AG04450 (cell line): ENCODE measurements around the gene LONRF2. TPM values are rescaled to one million over a fixed set of nuclear protein-coding genes. Genes with fewer than 3 reads are reported as not detected.
A peak's percentile ranks its signal among the peaks of the same experiment; 100 is the strongest.

ENCODE experiments used
- CTCF ChIA-PET: fragments of 300-600, 350-600 bp; formaldehyde crosslinking; extraction: SDS; loops from one replicate; lab custom pipeline; 2022; ENCODE audit warnings: antibody characterized with exemption, inconsistent platforms; lab: Charles Lee
- POLR2A ChIA-PET: fragments of 350-600 bp; formaldehyde crosslinking; extraction: SDS; loops from one replicate; lab custom pipeline; 2021; ENCODE audit warnings: antibody characterized with exemption, inconsistent platforms; lab: Yijun Ruan, JAX
- DNase-seq: peaks from one replicate; pipeline ENCODE4 v3.0.0-alpha.2; 2011; ENCODE audit warnings: low read depth, low spot score
- H3K27ac ChIP-seq: one replicate; pipeline ENCODE4 v1.5.1; 2012; ENCODE audit warnings: low read depth, low read length, control low read depth
- H3K27me3 ChIP-seq: one replicate; pipeline ENCODE4 v1.6.0; 2012; ENCODE audit warnings: low read length; ENCODE audit not compliant: control insufficient read depth, insufficient read depth
- H3K4me3 ChIP-seq: 2 replicates; pipeline ENCODE4 v1.5.1; 2011; ENCODE audit warnings: mild to moderate bottlenecking, low read depth, low read length, control low read depth
- H3K9me3 ChIP-seq: 2 replicates; pipeline ENCODE4 v1.5.1; 2012; ENCODE audit warnings: low read length; ENCODE audit not compliant: control insufficient read depth, insufficient read depth
- polyA plus RNA-seq: library from polyadenylated mRNA; depleted of rRNA; stranded (reverse); fragments of >200 nt; gene quantifications from 2 replicates; pipeline ENCODE4 v1.2.3, GENCODE V29; 2011
- TF ChIP-seq, protein P1 (sequence below): IDR thresholded peaks from 2 replicates; pipeline ENCODE4 v1.5.1; 2011; ENCODE audit warnings: low read depth, low read length, control low read depth, inconsistent platforms

The LONRF2 gene
- polyA plus RNA-seq, 1 experiment: 0.98 TPM

DNA sequence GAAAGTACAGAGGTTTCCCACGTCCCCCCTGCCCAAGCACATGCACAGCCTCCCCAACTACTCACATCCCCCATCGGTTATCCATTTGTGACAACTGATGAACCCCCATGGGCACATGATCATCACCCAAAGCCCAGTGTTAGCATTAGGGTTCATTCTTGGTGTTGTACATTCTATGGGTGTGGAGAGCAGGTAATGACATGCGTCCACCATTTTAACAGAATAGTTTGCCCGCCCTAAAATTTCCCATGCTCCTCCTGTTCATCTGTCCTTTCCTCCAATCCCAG, 74.3 kb downstream of the LONRF2 start:
- CTCF ChIA-PET: interaction anchor here (3.4 kb wide), 1 partner anchor 15 kb away, joined by 13 read pairs; no protein-coding TSS in a partner anchor
- TF ChIP-seq, protein P1, sequence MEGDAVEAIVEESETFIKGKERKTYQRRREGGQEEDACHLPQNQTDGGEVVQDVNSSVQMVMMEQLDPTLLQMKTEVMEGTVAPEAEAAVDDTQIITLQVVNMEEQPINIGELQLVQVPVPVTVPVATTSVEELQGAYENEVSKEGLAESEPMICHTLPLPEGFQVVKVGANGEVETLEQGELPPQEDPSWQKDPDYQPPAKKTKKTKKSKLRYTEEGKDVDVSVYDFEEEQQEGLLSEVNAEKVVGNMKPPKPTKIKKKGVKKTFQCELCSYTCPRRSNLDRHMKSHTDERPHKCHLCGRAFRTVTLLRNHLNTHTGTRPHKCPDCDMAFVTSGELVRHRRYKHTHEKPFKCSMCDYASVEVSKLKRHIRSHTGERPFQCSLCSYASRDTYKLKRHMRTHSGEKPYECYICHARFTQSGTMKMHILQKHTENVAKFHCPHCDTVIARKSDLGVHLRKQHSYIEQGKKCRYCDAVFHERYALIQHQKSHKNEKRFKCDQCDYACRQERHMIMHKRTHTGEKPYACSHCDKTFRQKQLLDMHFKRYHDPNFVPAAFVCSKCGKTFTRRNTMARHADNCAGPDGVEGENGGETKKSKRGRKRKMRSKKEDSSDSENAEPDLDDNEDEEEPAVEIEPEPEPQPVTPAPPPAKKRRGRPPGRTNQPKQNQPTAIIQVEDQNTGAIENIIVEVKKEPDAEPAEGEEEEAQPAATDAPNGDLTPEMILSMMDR: no peak
- POLR2A ChIA-PET: no interaction called here

DNA sequence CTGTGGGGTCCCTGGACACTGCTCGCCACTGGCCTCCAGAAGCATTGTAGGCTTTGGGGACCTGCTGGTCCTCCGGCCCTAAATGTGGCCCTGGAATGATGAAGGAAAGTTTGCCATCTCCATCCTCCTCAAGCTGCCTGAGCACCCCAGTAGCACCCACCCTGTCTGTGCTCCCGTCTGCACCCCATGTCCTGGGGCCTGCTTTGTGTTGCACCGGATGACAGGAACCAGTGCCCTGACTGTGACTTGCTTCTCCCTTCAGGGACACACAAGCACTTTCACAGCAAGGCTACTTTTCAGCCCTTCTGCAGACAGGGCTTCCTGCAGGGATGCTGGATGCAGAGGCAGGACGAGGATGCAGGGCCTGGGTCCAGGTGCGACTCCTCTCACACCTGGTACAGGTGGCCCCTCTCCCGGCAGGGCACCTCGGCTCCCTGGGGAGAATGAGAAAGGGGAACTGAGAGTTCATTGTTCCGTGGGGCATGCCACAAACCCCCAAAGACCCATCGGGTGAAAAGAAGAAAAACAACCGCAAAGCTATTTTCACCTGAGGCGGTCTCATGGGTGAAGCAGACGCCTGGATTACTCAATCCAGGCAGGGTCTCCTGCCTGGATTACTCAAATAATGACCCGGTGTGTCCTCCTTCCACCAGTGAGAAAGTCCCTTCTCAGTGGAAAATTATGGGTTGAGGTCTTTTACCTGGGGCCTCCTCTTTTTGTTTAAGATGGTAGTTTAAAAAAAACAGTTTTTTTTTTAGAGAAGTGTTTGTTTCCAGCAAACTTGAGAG, 74.9 kb downstream of the LONRF2 start:
- no peak for DNase-seq
- Histone ChIP-seq H3K27ac (no peak overlapping the region), H3K4me3 (no peak overlapping the region), H3K9me3 (peaks cover 7% of the 10 kb centered on the region), H3K27me3 (peaks cover 4% of the 10 kb centered on the region)
- TF ChIP-seq, protein P1: no peak
- ChIA-PET POLR2A (no interaction called here), CTCF (interaction anchor here (3.4 kb wide), 1 partner anchor 15 kb away, joined by 13 read pairs; no protein-coding TSS in a partner anchor)

More for the DNA sequence above, 74.3 kb downstream of the LONRF2 start:
- Histone ChIP-seq H3K9me3 (peaks cover 7% of the 10 kb centered on the region), H3K4me3 (no peak overlapping the region), H3K27me3 (peaks cover 4% of the 10 kb centered on the region), H3K27ac (no peak overlapping the region)
- no peak for DNase-seq

DNA sequence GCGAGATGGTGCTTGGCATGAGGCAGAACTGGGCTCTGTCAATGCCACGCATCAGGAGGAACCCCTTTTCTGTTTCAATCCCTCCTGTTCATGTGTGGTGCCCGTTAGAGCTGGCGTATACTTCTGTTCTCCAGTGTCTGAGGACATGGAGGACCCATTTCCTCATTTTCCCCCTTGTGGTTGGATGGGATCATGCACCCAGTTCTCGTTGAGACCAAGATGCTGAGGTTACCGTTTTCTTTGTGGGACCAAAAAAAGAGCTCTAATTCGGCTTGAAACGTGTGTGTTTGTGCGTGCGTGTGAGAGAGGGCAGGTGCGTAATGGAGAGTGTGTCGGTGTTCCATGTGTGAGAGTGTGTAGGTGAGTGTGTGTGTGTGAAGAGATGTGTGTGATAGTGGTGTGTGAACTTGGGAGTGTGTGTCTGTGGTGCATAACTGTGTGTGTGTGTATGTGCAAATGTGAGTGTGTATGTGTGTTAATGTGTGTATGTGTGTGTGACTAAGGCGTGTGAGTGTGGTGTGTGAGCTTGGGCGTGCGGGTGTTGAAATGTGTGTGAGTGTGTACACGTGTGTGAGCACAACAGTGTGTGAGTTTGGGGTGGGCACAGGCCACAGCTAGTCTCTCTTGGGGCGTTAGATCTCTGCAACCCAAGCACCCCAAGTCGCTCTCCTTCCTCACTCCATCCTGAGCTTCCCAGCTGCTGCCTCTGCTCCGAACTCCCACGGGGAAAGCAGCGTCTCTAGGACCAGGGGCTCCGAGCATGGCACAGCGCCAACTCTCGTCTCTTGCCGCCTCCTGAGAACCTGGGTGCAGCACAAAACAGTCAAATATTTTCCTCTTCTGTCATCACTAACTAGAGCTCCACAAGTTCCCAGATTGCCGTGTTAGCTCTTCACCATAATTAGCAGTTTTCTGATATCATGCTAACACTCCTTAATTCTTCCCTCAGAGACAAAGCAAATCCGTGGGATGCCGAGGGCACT, 75.8 kb downstream of the LONRF2 start:
- CTCF ChIA-PET: interaction anchor here (0.8 to 2.5 kb wide), 4 partner anchors 15 to 687 kb away, joined by 3 to 19 read pairs (median 5); no protein-coding TSS in a partner anchor
- H3K9me3 ChIP-seq: peaks cover 7% of the 10 kb centered on the region
- no peak overlapping the region for H3K4me3 ChIP-seq
- H3K27me3 ChIP-seq: peaks cover 4% of the 10 kb centered on the region
- H3K27ac ChIP-seq: no peak overlapping the region
- DNase-seq: no peak
- TF ChIP-seq, protein P1: peak; percentile 45
- POLR2A ChIA-PET: no interaction called here

DNA sequence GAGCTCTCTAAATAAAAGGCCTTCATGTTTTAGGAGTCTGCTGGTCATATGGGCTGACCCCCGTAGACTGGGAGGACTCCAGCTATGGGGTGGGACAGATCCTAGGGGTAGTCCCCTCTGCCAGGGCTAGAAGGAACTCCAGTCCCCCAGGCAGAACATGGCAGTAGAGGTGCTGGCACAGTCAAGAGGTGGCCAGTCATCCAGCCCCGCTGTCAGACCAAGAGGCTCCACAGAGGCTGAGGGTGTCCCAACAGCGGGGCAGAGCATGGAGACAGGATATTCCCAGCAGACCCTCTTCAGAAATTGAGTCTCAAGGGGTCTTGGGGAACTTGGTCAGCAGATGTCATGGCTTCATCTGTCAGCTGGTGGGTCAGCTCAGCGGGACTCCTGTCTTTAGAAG, 76.6 kb downstream of the LONRF2 start:
- H3K27ac ChIP-seq: no peak overlapping the region
- H3K4me3 ChIP-seq: no peak overlapping the region
- POLR2A ChIA-PET: no interaction called here
- TF ChIP-seq, protein P1: no peak
- CTCF ChIA-PET: interaction anchor here (1.0 to 2.5 kb wide), 3 partner anchors 16 to 686 kb away, joined by 3 to 19 read pairs (median 6); no protein-coding TSS in a partner anchor
- peaks cover under 1% of the 10 kb centered on the region for H3K27me3 ChIP-seq
- no peak for DNase-seq
- H3K9me3 ChIP-seq: peaks cover 7% of the 10 kb centered on the region
